ENCODE results near the gene PKNOX2. TPM values are rescaled to one million over a fixed set of nuclear protein-coding genes. Genes with fewer than 3 reads are reported as not detected.

The PKNOX2 gene
- total and polyA plus RNA-seq, 9 of the 15 experiments (the other 6 are each of a cell fraction or from before 2014, with no cell fraction given): not detected

DNA sequence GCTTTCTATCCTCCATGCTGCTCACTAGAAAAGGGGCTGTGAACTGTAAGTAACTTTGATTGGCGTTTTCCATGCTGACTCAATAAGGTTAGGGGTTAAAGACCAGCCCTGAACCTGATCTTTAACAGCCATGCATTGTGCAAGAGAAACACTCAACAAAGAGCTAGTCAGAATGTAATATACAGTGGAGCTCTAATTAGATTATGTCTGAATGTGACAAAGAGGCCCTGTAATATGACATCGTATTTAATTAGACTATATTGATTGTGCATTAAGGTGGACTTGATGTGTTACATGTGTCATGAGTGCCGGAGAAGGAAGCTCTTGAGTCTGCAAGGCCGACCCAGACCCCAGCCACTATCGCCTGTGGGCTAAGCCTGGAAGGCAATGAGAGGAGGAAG, 70.5 kb downstream of the PKNOX2 start:
- 0% methylated on average over 5 of the region's 5 CpGs for WGBS (ENCODE audit: insufficient coverage, low coverage, missing lambda C conversion rate)
- no peaks in the 10 kb centered on the region for H3K36me3 ChIP-seq (ENCODE audit: control insufficient read depth, insufficient read depth, low read length)
- H3K9me1 ChIP-seq (ENCODE audit: control insufficient read depth, insufficient read depth, low read length): no peaks in the 10 kb centered on the region
- in situ Hi-C loops (cut with MboI): no loop called here
- no TSS peak for BruUV-seq (replicated peaks)
- DNase-seq (ENCODE audit: extremely low read depth in 1 of 4, low spot score in 3 of 4) (no peak), FAIRE-seq (no peak), ATAC-seq (no peak)
- peaks cover 16 to 47% of the 10 kb centered on the region in 2 experiments; a peak in 4 of 5 replicates for H3K27me3 ChIP-seq (ENCODE audit: control insufficient read depth in 2 of 2, insufficient read depth in 2 of 2, low read length in 2 of 2)
- CTCF ChIA-PET (ENCODE audit: low intra/inter-chr PET ratio): no interaction called here
- no peak overlapping the region for H3K27ac ChIP-seq (ENCODE audit: extremely low read depth, low read depth, low read length)
- H3K9ac ChIP-seq (ENCODE audit: insufficient read depth in 1 of 2, low read depth in 2 of 2, low read length in 2 of 2): no peak overlapping the region
- H4K20me1 ChIP-seq (replicated peaks; ENCODE audit: control insufficient read depth, insufficient read depth, low read length): no peaks in the 10 kb centered on the region
- no peak overlapping the region for H2AFZ ChIP-seq (ENCODE audit: low read depth, low read length)
- no peak overlapping the region for H3K4me2 ChIP-seq (ENCODE audit: insufficient read depth, low read length)
- H3K4me1 ChIP-seq (replicated peaks in 1 of 2; ENCODE audit: control insufficient read depth in 2 of 2, insufficient read depth in 2 of 2, low read length in 2 of 2): no peaks in the 10 kb centered on the region
- no peak for TF ChIP-seq RFX1 (IDR thresholded peaks at IDR 0.05)
- TF ChIP-seq KHSRP (IDR thresholded peaks at IDR 0.05): no peak
- TF ChIP-seq MTA2 (IDR thresholded peaks at IDR 0.05; ENCODE audit: low read depth): no peak
- TF ChIP-seq ZC3H11A (IDR thresholded peaks at IDR 0.05; ENCODE audit: low read depth, low read length): no peak
- TF ChIP-seq, protein P1, sequence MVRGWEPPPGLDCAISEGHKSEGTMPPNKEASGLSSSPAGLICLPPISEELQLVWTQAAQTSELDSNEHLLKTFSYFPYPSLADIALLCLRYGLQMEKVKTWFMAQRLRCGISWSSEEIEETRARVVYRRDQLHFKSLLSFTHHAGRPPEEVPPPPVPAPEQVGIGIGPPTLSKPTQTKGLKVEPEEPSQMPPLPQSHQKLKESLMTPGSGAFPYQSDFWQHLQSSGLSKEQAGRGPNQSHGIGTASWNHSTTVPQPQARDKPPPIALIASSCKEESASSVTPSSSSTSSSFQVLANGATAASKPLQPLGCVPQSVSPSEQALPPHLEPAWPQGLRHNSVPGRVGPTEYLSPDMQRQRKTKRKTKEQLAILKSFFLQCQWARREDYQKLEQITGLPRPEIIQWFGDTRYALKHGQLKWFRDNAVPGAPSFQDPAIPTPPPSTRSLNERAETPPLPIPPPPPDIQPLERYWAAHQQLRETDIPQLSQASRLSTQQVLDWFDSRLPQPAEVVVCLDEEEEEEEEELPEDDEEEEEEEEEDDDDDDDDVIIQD (CRISPR knock-in tag; IDR thresholded peaks at IDR 0.05): no peak
- TF ChIP-seq RB1 (IDR thresholded peaks at IDR 0.05; ENCODE audit: low read depth): no peak
- TF ChIP-seq ZNF668 (CRISPR knock-in tag; IDR thresholded peaks at IDR 0.05): no peak
- no peak for TF ChIP-seq ZNF785 (CRISPR knock-in tag; IDR thresholded peaks at IDR 0.05)
- TF ChIP-seq ZNF184 (CRISPR knock-in tag; IDR thresholded peaks at IDR 0.05): no peak
- TF ChIP-seq EZH2 (IDR thresholded peaks at IDR 0.05; ENCODE audit: borderline replicate concordance, low read depth, low read length): no peak
- no peak for TF ChIP-seq CEBPB (tag; IDR thresholded peaks at IDR 0.05)
- POLR2A ChIA-PET: no interaction called here
- H3K79me2 ChIP-seq (ENCODE audit: control insufficient read depth, insufficient read depth, low read length): no peaks in the 10 kb centered on the region
- H3K9me3 ChIP-seq (replicated peaks; ENCODE audit: control insufficient read depth, insufficient read depth, low read depth, low read length): no peaks in the 10 kb centered on the region
- intact Hi-C loops (cut with micrococcal nuclease): no loop called here
- no peak overlapping the region for H3K4me3 ChIP-seq
